Liver (tissue), 3 donors: Measurements from ENCODE around the gene C1S.

Source experiments
- CTCF ChIP-seq: fragments of 150-350 bp; IDR thresholded peaks from 2 replicates; pipeline ENCODE4 v1.5.1; 2017; ENCODE audit warnings: improper control_type of control experiment, low read depth, low read length; ENCODE audit not compliant: missing input control
- EGR1 ChIP-seq, 2 donors: IDR thresholded peaks; 2 replicates each; pipeline ENCODE4 v1.6.1; 2016 to 2018; ENCODE audit warnings: antibody characterized with exemption in 2 of 2, low read depth in 2 of 2
- TF ChIP-seq, protein P1 (sequence below): IDR thresholded peaks from 2 replicates; pipeline ENCODE4 v1.6.1; 2016; ENCODE audit warnings: antibody characterized with exemption
- donor health status: healthy.
- donor health status: healthy.

- TF ChIP-seq, protein P1, sequence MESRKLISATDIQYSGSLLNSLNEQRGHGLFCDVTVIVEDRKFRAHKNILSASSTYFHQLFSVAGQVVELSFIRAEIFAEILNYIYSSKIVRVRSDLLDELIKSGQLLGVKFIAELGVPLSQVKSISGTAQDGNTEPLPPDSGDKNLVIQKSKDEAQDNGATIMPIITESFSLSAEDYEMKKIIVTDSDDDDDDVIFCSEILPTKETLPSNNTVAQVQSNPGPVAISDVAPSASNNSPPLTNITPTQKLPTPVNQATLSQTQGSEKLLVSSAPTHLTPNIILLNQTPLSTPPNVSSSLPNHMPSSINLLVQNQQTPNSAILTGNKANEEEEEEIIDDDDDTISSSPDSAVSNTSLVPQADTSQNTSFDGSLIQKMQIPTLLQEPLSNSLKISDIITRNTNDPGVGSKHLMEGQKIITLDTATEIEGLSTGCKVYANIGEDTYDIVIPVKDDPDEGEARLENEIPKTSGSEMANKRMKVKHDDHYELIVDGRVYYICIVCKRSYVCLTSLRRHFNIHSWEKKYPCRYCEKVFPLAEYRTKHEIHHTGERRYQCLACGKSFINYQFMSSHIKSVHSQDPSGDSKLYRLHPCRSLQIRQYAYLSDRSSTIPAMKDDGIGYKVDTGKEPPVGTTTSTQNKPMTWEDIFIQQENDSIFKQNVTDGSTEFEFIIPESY, result no peak
- TF ChIP-seq CTCF (no peak), EGR1 (IDR thresholded peaks at IDR 0.05; ENCODE audit: low read depth in 2 of 2) (no peak)
Observed at GRCh38 chr12:7076493-7076892, 16.0 kb downstream of the C1S start.
